B cell (primary cell): ENCODE data around the gene MATN3. TPM values are rescaled to one million over a fixed set of nuclear protein-coding genes. Genes with fewer than 3 reads are reported as not detected.

Experiments used
- ATAC-seq: fragments of 200-7000 bp; cut with Tn5 transposase; one replicate; pipeline ENCODE4 v1.10.0; 2021; ENCODE audit warnings: low read depth, mild to moderate bottlenecking, moderate number of reproducible peaks, moderate library complexity
- CTCF ChIA-PET: fragments of 350-600 bp; sonication (Branson Sonifier 250); formaldehyde crosslinking; loops from one replicate; lab custom pipeline; 2021; ENCODE audit warnings: antibody characterized with exemption, inconsistent platforms; lab: Charles Lee
- POLR2A ChIA-PET: fragments of 350-600 bp; sonication (Branson Sonifier 250); formaldehyde crosslinking; loops from one replicate; lab custom pipeline; 2021; ENCODE audit warnings: antibody characterized with exemption; lab: Charles Lee
- DNase-seq: peaks from one replicate; pipeline ENCODE4 v3.0.0; 2013
- H2AFZ ChIP-seq: 2 replicates; pipeline ENCODE4 v1.6.1; 2012; ENCODE audit warnings: mild to moderate bottlenecking, low read depth, low read length; ENCODE audit not compliant: insufficient read depth, poor library complexity, severe bottlenecking
- H3K27ac ChIP-seq, 2 donors: 1 replicate in 1 of 2; 2 replicates in 1 of 2; pipeline ENCODE4 v1.5.1; 2012 to 2013; ENCODE audit warnings: low read length in 2 of 2, mild to moderate bottlenecking in 2 of 2, moderate library complexity in 1 of 2
- H3K27me3 ChIP-seq, 4 experiments: fragments of 200-600 bp in 1 of 4; sonication (generic) in 1 of 4; replicated peaks in 1 of 4; 1 replicate in 2 of 4; 2 replicates in 2 of 4; pipeline versions ENCODE4 v1.6.1 to v1.7.0; 2013 to 2016; ENCODE audit warnings: low read length in 3 of 4, mild to moderate bottlenecking in 2 of 4, mixed read lengths in 1 of 4, moderate library complexity in 1 of 4; ENCODE audit not compliant: insufficient read depth in 4 of 4, control insufficient read depth in 3 of 4; ENCODE audit errors: control extremely low read depth in 1 of 4
- H3K36me3 ChIP-seq, 2 experiments: replicated peaks in 1 of 2; 1 replicate in 1 of 2; 2 replicates in 1 of 2; pipeline versions ENCODE4 v1.6.1 to v1.7.1; 2013; ENCODE audit warnings: low read length in 1 of 2; ENCODE audit not compliant: insufficient read depth in 2 of 2, control insufficient read depth in 1 of 2; ENCODE audit errors: control extremely low read depth in 1 of 2, extremely low read depth in 1 of 2
- H3K4me1 ChIP-seq, 2 donors: fragments of 200-600 bp in 1 of 2; sonication (generic) in 1 of 2; 1 replicate in 1 of 2; 2 replicates in 1 of 2; pipeline versions ENCODE4 v1.5.1 to v1.6.1; 2013 to 2017; ENCODE audit warnings: low read length in 2 of 2; ENCODE audit not compliant: control insufficient read depth in 2 of 2, insufficient read depth in 2 of 2
- H3K4me2 ChIP-seq: replicated peaks from 2 replicates; pipeline ENCODE3; 2012; ENCODE audit warnings: mild to moderate bottlenecking, low read depth, low read length; ENCODE audit not compliant: poor library complexity, severe bottlenecking
- H3K4me3 ChIP-seq, 5 experiments: fragments of 200-600 bp in 1 of 5; sonication (generic) in 1 of 5; 1 replicate in 3 of 5; 2 replicates in 2 of 5; pipeline versions ENCODE4 v1.5.1 to v1.7.0; 2011 to 2016; ENCODE audit warnings: low read length in 4 of 5, mild to moderate bottlenecking in 4 of 5, low read depth in 2 of 5, control low read depth in 1 of 5, moderate library complexity in 1 of 5; ENCODE audit not compliant: insufficient read depth in 1 of 5; ENCODE audit errors: control extremely low read depth in 1 of 5, extremely low read depth in 1 of 5
- H3K79me2 ChIP-seq: fragments of 200-600 bp; sonication (generic); one replicate; pipeline ENCODE4 v1.6.0; 2016; ENCODE audit warnings: low read length; ENCODE audit not compliant: control insufficient read depth, insufficient read depth
- H3K9ac ChIP-seq: fragments of 200-600 bp; sonication (generic); 2 replicates; pipeline ENCODE4 v1.6.1; 2017; ENCODE audit warnings: mild to moderate bottlenecking, low read length, moderate library complexity
- H3K9me3 ChIP-seq, 3 donors: one replicate each; pipeline versions ENCODE4 v1.6.1 to v1.7.1; 2013; ENCODE audit warnings: low read length in 2 of 3; ENCODE audit not compliant: control insufficient read depth in 2 of 3, insufficient read depth in 1 of 3; ENCODE audit errors: control extremely low read depth in 1 of 3
- H4K20me1 ChIP-seq: 2 replicates; pipeline ENCODE4 v1.6.0; 2012; ENCODE audit warnings: mild to moderate bottlenecking, low read length; ENCODE audit not compliant: insufficient read depth, control insufficient read depth, poor library complexity, severe bottlenecking
- H3K27ac Mint-ChIP-seq: one replicate; pipeline ENCODE4 v1.8.0; 2021; ENCODE audit warnings: mixed read lengths
- H3K27me3 Mint-ChIP-seq: one replicate; pipeline ENCODE4 v1.8.0; 2021; ENCODE audit warnings: mixed read lengths
- H3K4me1 Mint-ChIP-seq: one replicate; pipeline ENCODE4 v1.8.0; 2021; ENCODE audit warnings: mixed read lengths
- H3K4me3 Mint-ChIP-seq: one replicate; pipeline ENCODE4 v1.8.0; 2021; ENCODE audit warnings: mixed read lengths
- H3K9me3 Mint-ChIP-seq: one replicate; pipeline ENCODE4 v1.8.0; 2022; ENCODE audit warnings: mixed read lengths; ENCODE audit not compliant: insufficient read depth
- CTCF ChIP-seq: fragments of 200-600 bp; IDR thresholded peaks from one replicate; pipeline ENCODE4 v1.8.0; 2022; ENCODE audit warnings: antibody characterized with exemption, mild to moderate bottlenecking
- EZH2 ChIP-seq: IDR thresholded peaks from 2 replicates; pipeline ENCODE4 v1.6.1; 2012; ENCODE audit warnings: borderline replicate concordance, low read depth, mild to moderate bottlenecking, moderate library complexity, low read length; ENCODE audit not compliant: insufficient read depth, poor library complexity, severe bottlenecking
- WGBS: methylation state at CpG from one replicate; pipeline ENCODE4 v1.1.5; 2013; ENCODE audit warnings: missing lambda C conversion rate; ENCODE audit not compliant: insufficient coverage; 5-methylcytosine and 5-hydroxymethylcytosine counted together
- intact Hi-C: fragments of 100-400 bp; cut with micrococcal nuclease; formaldehyde crosslinking; loops from one replicate; pipeline ENCODE4 v1.10.0; 2022
- polyA plus RNA-seq: library from polyadenylated mRNA; depleted of rRNA; stranded (reverse); fragments of >200 nt; gene quantifications from 2 replicates; pipeline ENCODE4 v1.2.3, GENCODE V29; 2012
- total RNA-seq, 2 donors: library from RNA; stranded (reverse); fragments of 120-200 nt in 1 of 2; gene quantifications; 1 replicate in 1 of 2; 2 replicates in 1 of 2; pipeline versions ENCODE4 v1.2.3 to v1.2.4, GENCODE V29; 2013 to 2022

The MATN3 gene
- total and polyA plus RNA-seq, 2 donors (not counting 1 experiment from before 2014, with no cell fraction given), result not detected

GRCh38 chr2:20023688-20024087 is 11.2 kb upstream of the MATN3 start:
- peaks cover 2 to 13% of the 10 kb centered on the region in 2 experiments for H3K36me3 ChIP-seq
- peaks cover 0 to 14% (median 11%) of the 10 kb centered on the region in 3 donors for H3K9me3 ChIP-seq
- H3K9me3 Mint-ChIP-seq, result peaks cover 8% of the 10 kb centered on the region
- H3K27me3 ChIP-seq, result no peaks in the 10 kb centered on the region
- ChIA-PET POLR2A (no interaction called here), CTCF (interaction anchor here (0.8 to 1.8 kb wide), 3 partner anchors 8 to 10 kb away, joined by 3 to 4 read pairs (median 3); no protein-coding TSS in a partner anchor)
- no peak overlapping the region for H3K27ac Mint-ChIP-seq
- no peak overlapping the region for H3K4me3 Mint-ChIP-seq
- no peaks in the 10 kb centered on the region for H3K4me1 ChIP-seq
- H3K9ac ChIP-seq, result no peak overlapping the region
- no peak overlapping the region for H3K4me3 ChIP-seq
- DNase-seq (no peak), ATAC-seq (no peak)
- H3K27me3 Mint-ChIP-seq, result peaks cover 3% of the 10 kb centered on the region
- 80% methylated on average over 3 of the region's 4 CpGs for WGBS
- no peaks in the 10 kb centered on the region for H3K79me2 ChIP-seq
- H3K4me2 ChIP-seq, result no peak overlapping the region
- no peaks in the 10 kb centered on the region for H4K20me1 ChIP-seq
- no peaks in the 10 kb centered on the region for H3K4me1 Mint-ChIP-seq
- TF ChIP-seq EZH2 (no peak), CTCF (no peak)
- no peak overlapping the region for H2AFZ ChIP-seq
- intact Hi-C loops, result no loop called here
- no peak overlapping the region for H3K27ac ChIP-seq

DNA sequence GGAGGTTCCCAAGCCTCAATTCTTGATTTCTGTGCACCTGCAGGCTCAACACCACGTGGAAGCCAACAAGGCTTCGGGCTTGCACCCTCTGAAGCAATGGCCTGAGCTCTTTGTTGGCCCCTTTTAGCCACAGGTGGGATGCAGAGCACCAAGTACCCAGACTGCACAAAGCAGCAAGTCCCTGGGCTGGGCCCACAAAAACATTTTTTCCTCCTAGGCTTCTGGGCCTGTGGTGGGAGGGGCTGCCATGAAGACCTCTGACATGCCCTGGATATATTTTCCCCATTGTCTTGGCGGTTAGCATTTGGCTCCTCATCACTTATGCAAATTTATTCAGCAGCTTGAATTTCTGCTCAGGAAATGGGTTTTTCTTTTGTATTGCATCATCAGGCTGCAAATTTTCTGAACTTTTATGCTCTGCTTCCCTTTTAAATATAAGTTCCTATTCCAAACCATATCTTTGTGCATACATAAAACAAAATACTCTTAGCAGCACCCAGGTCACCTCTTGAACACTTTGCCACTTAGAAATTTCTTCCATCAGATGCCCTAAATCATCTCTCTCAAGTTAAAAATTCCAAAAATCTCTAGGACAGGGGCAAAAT is 9.0 kb upstream of the MATN3 start:
- no peak overlapping the region for H3K4me2 ChIP-seq
- H3K79me2 ChIP-seq, result no peaks in the 10 kb centered on the region
- peaks cover 0 to 14% (median 11%) of the 10 kb centered on the region in 3 donors for H3K9me3 ChIP-seq
- intact Hi-C loops, result no loop called here
- POLR2A ChIA-PET, result no interaction called here
- H3K4me3 ChIP-seq, result no peak overlapping the region
- CTCF ChIA-PET, result interaction anchor here (0.6 to 1.4 kb wide), 2 partner anchors 40 to 74 kb away, joined by 3 read pairs; no protein-coding TSS in a partner anchor
- H3K4me3 Mint-ChIP-seq, result no peak overlapping the region
- H3K9me3 Mint-ChIP-seq, result peaks cover 8% of the 10 kb centered on the region
- H3K4me1 Mint-ChIP-seq, result no peaks in the 10 kb centered on the region
- H3K27me3 ChIP-seq, result no peaks in the 10 kb centered on the region
- H3K9ac ChIP-seq, result no peak overlapping the region
- H3K36me3 ChIP-seq, result no peaks in the 10 kb centered on the region
- DNase-seq (no peak), ATAC-seq (no peak)
- H2AFZ ChIP-seq, result no peak overlapping the region
- H3K27ac Mint-ChIP-seq, result no peak overlapping the region
- no peaks in the 10 kb centered on the region for H3K4me1 ChIP-seq
- no peak overlapping the region for H3K27ac ChIP-seq
- H3K27me3 Mint-ChIP-seq, result peaks cover 3% of the 10 kb centered on the region
- TF ChIP-seq CTCF, result no peak
- TF ChIP-seq EZH2, result no peak
- 88% methylated on average over 3 of the region's 3 CpGs for WGBS
- H4K20me1 ChIP-seq, result no peaks in the 10 kb centered on the region
